H9 (cell line): ENCODE data around the gene OSBPL10. TPM values are rescaled to one million over a fixed set of nuclear protein-coding genes. Genes with fewer than 3 reads are reported as not detected.

Source experiments
- DNase-seq: peaks from one replicate; pipeline ENCODE4 v3.0.0-alpha.2; 2017
- H2AFZ ChIP-seq: one replicate; pipeline ENCODE4 v1.6.1; 2013; ENCODE audit warnings: mild to moderate bottlenecking, low read length, control low read depth, moderate library complexity
- H2AK5ac ChIP-seq: 2 replicates; pipeline ENCODE4 v1.6.1; 2013; ENCODE audit warnings: low read length, control low read depth, mixed read lengths; ENCODE audit not compliant: insufficient read length
- H2BK120ac ChIP-seq: one replicate; pipeline ENCODE4 v1.6.1; 2013; ENCODE audit warnings: low read depth, mild to moderate bottlenecking, low read length, control low read depth, inconsistent platforms; ENCODE audit not compliant: poor library complexity, severe bottlenecking
- H2BK12ac ChIP-seq: 2 replicates; pipeline ENCODE4 v1.6.1; 2013; ENCODE audit warnings: low read length, control low read depth, mixed read lengths, low read depth; ENCODE audit not compliant: insufficient read length
- H2BK15ac ChIP-seq: 2 replicates; pipeline ENCODE4 v1.6.1; 2013; ENCODE audit warnings: low read depth, low read length, control low read depth
- H2BK20ac ChIP-seq: one replicate; pipeline ENCODE4 v1.6.1; 2013; ENCODE audit warnings: low read depth, mild to moderate bottlenecking, low read length, control low read depth, inconsistent platforms; ENCODE audit not compliant: poor library complexity, severe bottlenecking
- H2BK5ac ChIP-seq: 2 replicates; pipeline ENCODE4 v1.6.1; 2013; ENCODE audit warnings: low read length, control low read depth, mixed read lengths; ENCODE audit not compliant: insufficient read length
- H3K14ac ChIP-seq: 2 replicates; pipeline ENCODE4 v1.6.1; 2013; ENCODE audit warnings: low read length, control low read depth; ENCODE audit not compliant: insufficient read depth
- H3K18ac ChIP-seq: 2 replicates; pipeline ENCODE4 v1.6.1; 2013; ENCODE audit warnings: low read depth, mild to moderate bottlenecking, mixed read lengths, low read length, control low read depth; ENCODE audit not compliant: insufficient read length
- H3K23ac ChIP-seq: 2 replicates; pipeline ENCODE4 v1.6.1; 2013; ENCODE audit warnings: low read length, control low read depth, mixed read lengths, low read depth; ENCODE audit not compliant: insufficient read length
- H3K23me2 ChIP-seq: 2 replicates; pipeline ENCODE4 v1.6.1; 2013; ENCODE audit warnings: low read depth, mild to moderate bottlenecking, mixed read lengths, low read length, control low read depth; ENCODE audit not compliant: insufficient read length, poor library complexity, severe bottlenecking
- H3K27ac ChIP-seq: 2 replicates; pipeline ENCODE4 v1.5.1; 2013; ENCODE audit warnings: low read length, control low read depth, mixed read lengths, low read depth; ENCODE audit not compliant: insufficient read length
- H3K27me3 ChIP-seq: 2 replicates; pipeline ENCODE4 v1.6.1; 2013; ENCODE audit warnings: low read length, control low read depth, inconsistent platforms; ENCODE audit not compliant: insufficient read depth
- H3K4ac ChIP-seq: 2 replicates; pipeline ENCODE4 v1.6.1; 2013; ENCODE audit warnings: low read depth, mild to moderate bottlenecking, control low read depth, inconsistent platforms, low read length, moderate library complexity
- H3K4me1 ChIP-seq: 2 replicates; pipeline ENCODE4 v1.6.1; 2013; ENCODE audit warnings: low read length, control low read depth, inconsistent platforms; ENCODE audit not compliant: insufficient read depth
- H3K4me2 ChIP-seq: 2 replicates; pipeline ENCODE4 v1.6.1; 2013; ENCODE audit warnings: low read length, control low read depth, mixed read lengths; ENCODE audit not compliant: insufficient read length, insufficient read depth
- H3K56ac ChIP-seq: 2 replicates; pipeline ENCODE4 v1.6.1; 2013; ENCODE audit warnings: low read depth, mild to moderate bottlenecking, mixed read lengths, low read length, control low read depth; ENCODE audit not compliant: insufficient read length
- H3K79me1 ChIP-seq: 2 replicates; pipeline ENCODE4 v1.6.1; 2013; ENCODE audit warnings: low read depth, mild to moderate bottlenecking, moderate library complexity, low read length, control low read depth, inconsistent platforms; ENCODE audit not compliant: insufficient read depth, poor library complexity, severe bottlenecking
- H3K79me2 ChIP-seq: 2 replicates; pipeline ENCODE4 v1.6.1; 2013; ENCODE audit warnings: low read length, control low read depth, inconsistent platforms; ENCODE audit not compliant: insufficient read depth
- H3K9ac ChIP-seq: 2 replicates; pipeline ENCODE4 v1.6.1; 2013; ENCODE audit warnings: low read length, control low read depth, mixed read lengths; ENCODE audit not compliant: insufficient read length; ENCODE audit errors: extremely low read depth
- H3K9me3 ChIP-seq: one replicate; pipeline ENCODE4 v1.6.1; 2013; ENCODE audit warnings: low read depth, low read length, inconsistent platforms; ENCODE audit not compliant: control insufficient read depth
- H3T11ph ChIP-seq: one replicate; pipeline ENCODE4 v1.6.1; 2013; ENCODE audit warnings: mild to moderate bottlenecking, low read length, control low read depth, inconsistent platforms
- H4K20me1 ChIP-seq: one replicate; pipeline ENCODE4 v1.6.1; 2013; ENCODE audit not compliant: control insufficient read depth, insufficient read length, insufficient read depth
- H4K5ac ChIP-seq: 2 replicates; pipeline ENCODE4 v1.6.1; 2013; ENCODE audit warnings: low read depth, mild to moderate bottlenecking, mixed read lengths, low read length, control low read depth; ENCODE audit not compliant: insufficient read length
- H4K8ac ChIP-seq: replicated peaks from 2 replicates; pipeline ENCODE4 v1.6.1; 2013; ENCODE audit warnings: low read length, control low read depth, mixed read lengths, low read depth; ENCODE audit not compliant: insufficient read length
- H4K91ac ChIP-seq: 2 replicates; pipeline ENCODE4 v1.6.1; 2013; ENCODE audit warnings: low read depth, mild to moderate bottlenecking, moderate library complexity, mixed read lengths, low read length, control low read depth; ENCODE audit not compliant: insufficient read length
- H3K27ac Mint-ChIP-seq, 3 experiments: 2 replicates in 2 of 3; 3 replicates in 1 of 3; pipeline ENCODE4 v1.8.0; 2020 to 2021; ENCODE audit warnings: mixed read lengths in 3 of 3, mild to moderate bottlenecking in 1 of 3, moderate library complexity in 1 of 3
- H3K27me3 Mint-ChIP-seq: 2 replicates; pipeline ENCODE4 v1.8.0; 2021; ENCODE audit warnings: low read depth, mild to moderate bottlenecking, moderate library complexity, mixed read lengths
- H3K36me3 Mint-ChIP-seq, 3 experiments: 2 replicates in 2 of 3; 3 replicates in 1 of 3; pipeline ENCODE4 v1.8.0; 2020 to 2021; ENCODE audit warnings: low read depth in 3 of 3, mixed read lengths in 3 of 3; ENCODE audit not compliant: insufficient read depth in 1 of 3
- H3K4me1 Mint-ChIP-seq, 2 experiments: 2 replicates each; pipeline ENCODE4 v1.8.0; 2020; ENCODE audit warnings: mixed read lengths in 2 of 2
- H3K4me3 Mint-ChIP-seq, 2 experiments: 2 replicates in 1 of 2; 3 replicates in 1 of 2; pipeline ENCODE4 v1.8.0; 2020 to 2021; ENCODE audit warnings: mild to moderate bottlenecking in 2 of 2, mixed read lengths in 2 of 2, moderate library complexity in 1 of 2
- H3K9me3 Mint-ChIP-seq, 2 experiments: 2 replicates in 1 of 2; 3 replicates in 1 of 2; pipeline ENCODE4 v1.8.0; 2020; ENCODE audit warnings: mild to moderate bottlenecking in 2 of 2, mixed read lengths in 2 of 2, moderate library complexity in 1 of 2
- CTCF ChIP-seq: fragments of 200-600 bp; sonication (generic); conservative IDR thresholded peaks from 3 replicates; pipeline ENCODE4 v1.8.0; 2021; ENCODE audit warnings: antibody characterized with exemption, mild to moderate bottlenecking
- WGBS: extraction: QIAGEN DNeasy Blood & Tissue Kit; methylation state at CpG from one replicate; pipeline ENCODE4 v1.1.7; 2013; ENCODE audit warnings: missing lambda C conversion rate, low lambda C conversion rate, mixed read lengths; ENCODE audit not compliant: insufficient read length; ENCODE audit errors: extremely low coverage; 5-methylcytosine and 5-hydroxymethylcytosine counted together
- total RNA-seq: library from RNA; stranded (reverse); gene quantifications from 2 replicates; pipeline ENCODE4 v1.2.1, GENCODE V29; 2021

Gene OSBPL10
- total RNA-seq, 1 experiment from 2014 or later, result 42.7 TPM

GRCh38 chr3:32009101-32009500, 28.0 kb upstream of the OSBPL10 start:
- no peak overlapping the region for H2BK15ac ChIP-seq
- no peak overlapping the region for H2AK5ac ChIP-seq
- no peaks in the 10 kb centered on the region for H3K23me2 ChIP-seq
- H3K4me3 Mint-ChIP-seq, result no peak overlapping the region
- H3K27me3 ChIP-seq, result no peaks in the 10 kb centered on the region
- no peak for DNase-seq
- no peaks in the 10 kb centered on the region for H4K20me1 ChIP-seq
- H3K79me1 ChIP-seq, result no peaks in the 10 kb centered on the region
- H3K9ac ChIP-seq, result no peak overlapping the region
- H3K36me3 Mint-ChIP-seq, result peaks cover 4 to 16% (median 5%) of the 10 kb centered on the region in 3 experiments; a peak in 6 of 7 replicates
- H2BK5ac ChIP-seq, result no peak overlapping the region
- H3K14ac ChIP-seq, result no peak overlapping the region
- no peak overlapping the region for H4K5ac ChIP-seq
- H2BK12ac ChIP-seq, result no peak overlapping the region
- H3K79me2 ChIP-seq, result no peaks in the 10 kb centered on the region
- peaks cover 5 to 10% of the 10 kb centered on the region in 2 experiments for H3K4me1 Mint-ChIP-seq
- no peaks in the 10 kb centered on the region for H3K9me3 ChIP-seq
- H2BK120ac ChIP-seq, result no peak overlapping the region
- no peak overlapping the region for H3K23ac ChIP-seq
- no peak overlapping the region for H4K8ac ChIP-seq
- H2AFZ ChIP-seq, result no peak overlapping the region
- H3K4ac ChIP-seq, result no peak overlapping the region
- no peak overlapping the region for H4K91ac ChIP-seq
- no CpG with 5 or more reads among the region's 2 CpGs for WGBS
- no peak overlapping the region for H3K56ac ChIP-seq
- H3T11ph ChIP-seq, result no peak overlapping the region
- no peak overlapping the region for H3K27ac ChIP-seq
- no peak overlapping the region for H3K4me2 ChIP-seq
- no peak for TF ChIP-seq CTCF
- H3K18ac ChIP-seq, result no peak overlapping the region
- no peak overlapping the region for H3K27ac Mint-ChIP-seq
- peaks cover 1% of the 10 kb centered on the region; the same call in 1 of the 2 replicates for H3K4me1 ChIP-seq
- H3K9me3 Mint-ChIP-seq, result peaks cover 20 to 26% of the 10 kb centered on the region in 2 experiments
- H3K27me3 Mint-ChIP-seq, result no peaks in the 10 kb centered on the region; the same call in none of the 2 replicates
- no peak overlapping the region for H2BK20ac ChIP-seq
